Astrocyte (in vitro differentiated cells and primary cell): ENCODE data around the gene SDF2. TPM values are rescaled to one million over a fixed set of nuclear protein-coding genes. Genes with fewer than 3 reads are reported as not detected.

ENCODE experiments used
- DNase-seq: peaks from one replicate; pipeline ENCODE4 v3.0.0-alpha.2; 2010; ENCODE audit warnings: low read depth
- FAIRE-seq: peaks from 2 replicates; lab custom pipeline; 2011; peaks lifted over from hg19 to GRCh38; lab: Jason Lieb, UNC
- H2AFZ ChIP-seq: 2 replicates; pipeline ENCODE4 v1.6.0; 2012; ENCODE audit warnings: low read depth, low read length, inconsistent platforms
- H3K27ac ChIP-seq: 2 replicates; pipeline ENCODE4 v1.5.1; 2011; ENCODE audit warnings: low read depth, low read length, inconsistent platforms
- H3K27me3 ChIP-seq: 2 replicates; pipeline ENCODE4 v1.6.0; 2011; ENCODE audit warnings: low read length, inconsistent platforms; ENCODE audit not compliant: insufficient read depth
- H3K36me3 ChIP-seq: 2 replicates; pipeline ENCODE4 v1.5.1; 2011; ENCODE audit warnings: low read length, inconsistent platforms; ENCODE audit not compliant: insufficient read depth
- H3K4me1 ChIP-seq: 2 replicates; pipeline ENCODE4 v1.5.1; 2011; ENCODE audit warnings: low read length, inconsistent platforms; ENCODE audit not compliant: insufficient read depth
- H3K4me2 ChIP-seq: 2 replicates; pipeline ENCODE4 v1.6.0; 2012; ENCODE audit warnings: low read length, inconsistent platforms
- H3K4me3 ChIP-seq: 2 replicates; pipeline ENCODE4 v1.5.1; 2011; ENCODE audit warnings: low read depth, mild to moderate bottlenecking, low read length, inconsistent platforms; ENCODE audit not compliant: insufficient read depth
- H3K79me2 ChIP-seq: 2 replicates; pipeline ENCODE4 v1.6.0; 2012; ENCODE audit warnings: mild to moderate bottlenecking, low read length, inconsistent platforms; ENCODE audit not compliant: insufficient read depth
- H3K9ac ChIP-seq: 2 replicates; pipeline ENCODE4 v1.6.0; 2012; ENCODE audit warnings: mild to moderate bottlenecking, low read length, inconsistent platforms
- H3K9me3 ChIP-seq: 2 replicates; pipeline ENCODE4 v1.5.1; 2012; ENCODE audit warnings: low read depth, mild to moderate bottlenecking, low read length, inconsistent platforms; ENCODE audit not compliant: insufficient read depth
- H4K20me1 ChIP-seq: 2 replicates; pipeline ENCODE4 v1.6.0; 2012; ENCODE audit warnings: low read length, inconsistent platforms; ENCODE audit not compliant: insufficient read depth
- H3K27ac Mint-ChIP-seq: one replicate; pipeline ENCODE4 v1.8.0; 2021; ENCODE audit warnings: mild to moderate bottlenecking, mixed read lengths; ENCODE audit not compliant: unreplicated experiment
- H3K27me3 Mint-ChIP-seq: one replicate; pipeline ENCODE4 v1.8.0; 2021; ENCODE audit warnings: low read depth, mixed read lengths; ENCODE audit not compliant: unreplicated experiment
- H3K36me3 Mint-ChIP-seq: one replicate; pipeline ENCODE4 v1.8.0; 2021; ENCODE audit warnings: low read depth, mixed read lengths; ENCODE audit not compliant: unreplicated experiment
- H3K4me1 Mint-ChIP-seq: one replicate; pipeline ENCODE4 v1.8.0; 2021; ENCODE audit warnings: low read depth, mixed read lengths; ENCODE audit not compliant: unreplicated experiment
- H3K4me3 Mint-ChIP-seq: one replicate; pipeline ENCODE4 v1.8.0; 2021; ENCODE audit warnings: mild to moderate bottlenecking, moderate library complexity, mixed read lengths; ENCODE audit not compliant: unreplicated experiment
- H3K9me3 Mint-ChIP-seq: one replicate; pipeline ENCODE4 v1.8.0; 2021; ENCODE audit warnings: mild to moderate bottlenecking, mixed read lengths; ENCODE audit not compliant: unreplicated experiment
- EZH2 ChIP-seq: IDR thresholded peaks from 2 replicates; pipeline ENCODE4 v1.6.1; 2012; ENCODE audit warnings: mild to moderate bottlenecking, low read length, inconsistent platforms; ENCODE audit not compliant: insufficient read depth
- total RNA-seq: library from RNA; stranded (reverse); gene quantifications from 2 replicates; pipeline ENCODE4 v1.2.1, GENCODE V29; 2021
- TF ChIP-seq, protein P1 (sequence below): IDR thresholded peaks from 2 replicates; pipeline ENCODE4 v1.5.1; 2011; ENCODE audit warnings: low read depth, mild to moderate bottlenecking, inconsistent platforms, low read length, moderate library complexity; ENCODE audit not compliant: insufficient read depth

Gene SDF2
- total RNA-seq, 1 donor from 2014 or later: 71.2 TPM

DNA sequence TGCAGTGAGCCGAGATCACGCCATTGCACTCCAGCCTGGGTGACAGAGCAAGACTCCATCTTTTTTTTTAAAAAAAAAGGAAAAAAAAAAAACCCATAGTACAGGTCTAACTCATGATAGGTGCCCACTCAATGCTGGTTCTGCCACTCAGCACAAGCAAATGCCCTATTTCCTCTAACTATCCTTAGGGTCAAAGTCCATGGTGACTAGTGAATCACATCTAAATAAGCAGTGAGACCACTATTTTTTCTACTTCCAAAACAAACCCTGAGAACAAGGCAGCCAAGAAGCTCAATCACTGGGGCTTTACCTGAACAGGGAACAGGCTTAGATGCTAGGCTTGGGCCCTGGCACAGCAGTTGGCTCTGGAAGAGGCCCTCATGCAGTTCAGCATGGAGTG, 20.1 kb downstream of the SDF2 start:
- Histone ChIP-seq H3K4me2 (no peak overlapping the region), H2AFZ (no peak overlapping the region), H3K27me3 (no peaks in the 10 kb centered on the region), H3K4me1 (peaks cover 12% of the 10 kb centered on the region), H3K36me3 (peaks cover 60% of the 10 kb centered on the region), H3K27ac (no peak overlapping the region), H3K9ac (no peak overlapping the region), H4K20me1 (peaks cover 54% of the 10 kb centered on the region), H3K79me2 (peaks cover 52% of the 10 kb centered on the region), H3K9me3 (no peaks in the 10 kb centered on the region), H3K4me3 (no peak overlapping the region)
- FAIRE-seq (no peak), DNase-seq (no peak)
- Mint-ChIP-seq H3K9me3 (no peaks in the 10 kb centered on the region), H3K36me3 (peaks cover 23% of the 10 kb centered on the region), H3K4me3 (no peak overlapping the region), H3K27ac (no peak overlapping the region), H3K27me3 (no peaks in the 10 kb centered on the region), H3K4me1 (peaks cover 12% of the 10 kb centered on the region)
- TF ChIP-seq, protein P1, sequence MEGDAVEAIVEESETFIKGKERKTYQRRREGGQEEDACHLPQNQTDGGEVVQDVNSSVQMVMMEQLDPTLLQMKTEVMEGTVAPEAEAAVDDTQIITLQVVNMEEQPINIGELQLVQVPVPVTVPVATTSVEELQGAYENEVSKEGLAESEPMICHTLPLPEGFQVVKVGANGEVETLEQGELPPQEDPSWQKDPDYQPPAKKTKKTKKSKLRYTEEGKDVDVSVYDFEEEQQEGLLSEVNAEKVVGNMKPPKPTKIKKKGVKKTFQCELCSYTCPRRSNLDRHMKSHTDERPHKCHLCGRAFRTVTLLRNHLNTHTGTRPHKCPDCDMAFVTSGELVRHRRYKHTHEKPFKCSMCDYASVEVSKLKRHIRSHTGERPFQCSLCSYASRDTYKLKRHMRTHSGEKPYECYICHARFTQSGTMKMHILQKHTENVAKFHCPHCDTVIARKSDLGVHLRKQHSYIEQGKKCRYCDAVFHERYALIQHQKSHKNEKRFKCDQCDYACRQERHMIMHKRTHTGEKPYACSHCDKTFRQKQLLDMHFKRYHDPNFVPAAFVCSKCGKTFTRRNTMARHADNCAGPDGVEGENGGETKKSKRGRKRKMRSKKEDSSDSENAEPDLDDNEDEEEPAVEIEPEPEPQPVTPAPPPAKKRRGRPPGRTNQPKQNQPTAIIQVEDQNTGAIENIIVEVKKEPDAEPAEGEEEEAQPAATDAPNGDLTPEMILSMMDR: no peak
- no peak for TF ChIP-seq EZH2

- DNase-seq: no peak
- Histone ChIP-seq H3K9me3 (no peaks in the 10 kb centered on the region), H3K4me3 (no peak overlapping the region), H4K20me1 (peaks cover 76% of the 10 kb centered on the region), H3K4me2 (no peak overlapping the region), H3K9ac (no peak overlapping the region), H3K27me3 (no peaks in the 10 kb centered on the region), H3K4me1 (no peaks in the 10 kb centered on the region), H3K27ac (no peak overlapping the region), H3K36me3 (peaks cover 93% of the 10 kb centered on the region), H3K79me2 (peaks cover 52% of the 10 kb centered on the region), H2AFZ (no peak overlapping the region)
- H3K4me1 Mint-ChIP-seq: no peaks in the 10 kb centered on the region
- no peak for FAIRE-seq
- H3K9me3 Mint-ChIP-seq: no peaks in the 10 kb centered on the region
- no peak overlapping the region for H3K27ac Mint-ChIP-seq
- H3K4me3 Mint-ChIP-seq: no peak overlapping the region
- H3K36me3 Mint-ChIP-seq: peaks cover 49% of the 10 kb centered on the region
- no peak for TF ChIP-seq EZH2
- TF ChIP-seq, protein P1: no peak
- H3K27me3 Mint-ChIP-seq: no peaks in the 10 kb centered on the region
Observed at GRCh38 chr17:28635506-28635905, 26.2 kb downstream of the SDF2 start.

DNA sequence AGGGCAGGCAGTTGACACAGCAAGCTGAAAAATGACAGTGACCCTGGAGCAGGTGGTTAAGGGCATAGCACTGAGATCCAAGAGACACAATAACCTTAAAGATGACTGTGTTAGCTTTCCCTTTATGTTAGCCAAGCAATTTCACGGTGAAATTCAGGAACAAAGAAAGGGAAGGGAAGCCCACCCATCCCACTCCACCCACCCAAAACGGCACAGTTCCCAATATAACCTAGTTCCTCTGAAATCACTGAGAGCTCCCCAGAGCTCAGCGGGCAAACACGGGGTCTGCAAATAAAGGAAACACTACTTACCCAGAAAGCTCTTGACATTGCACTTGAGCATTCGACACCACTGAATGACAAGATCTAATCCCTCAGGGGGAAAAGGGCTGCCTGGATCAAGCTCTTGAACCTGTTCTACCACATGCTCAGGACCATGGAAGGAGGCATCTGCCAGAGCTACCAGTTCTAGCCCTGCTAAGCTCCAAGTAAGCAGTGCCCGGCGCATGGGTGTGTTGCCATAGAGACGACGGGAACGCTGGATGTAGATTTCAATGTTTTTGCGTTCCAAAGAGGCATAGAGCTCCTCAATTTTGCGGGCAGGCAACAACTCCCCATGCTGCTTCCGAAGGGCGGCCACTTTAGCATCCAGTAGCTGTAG, 27.4 kb downstream of the SDF2 start:
- Histone ChIP-seq H3K9ac (no peak overlapping the region), H3K4me3 (no peak overlapping the region), H3K4me2 (no peak overlapping the region), H3K27ac (no peak overlapping the region), H3K27me3 (no peaks in the 10 kb centered on the region), H3K4me1 (no peaks in the 10 kb centered on the region), H3K79me2 (peaks cover 47% of the 10 kb centered on the region), H3K9me3 (no peaks in the 10 kb centered on the region), H3K36me3 (peaks cover 85% of the 10 kb centered on the region), H2AFZ (no peak overlapping the region), H4K20me1 (peaks cover 71% of the 10 kb centered on the region)
- no peak for TF ChIP-seq EZH2
- TF ChIP-seq, protein P1: no peak
- Mint-ChIP-seq H3K36me3 (peaks cover 42% of the 10 kb centered on the region), H3K9me3 (no peaks in the 10 kb centered on the region), H3K4me1 (no peaks in the 10 kb centered on the region), H3K27ac (no peak overlapping the region), H3K27me3 (no peaks in the 10 kb centered on the region), H3K4me3 (no peak overlapping the region)
- no peak for DNase-seq
- FAIRE-seq: no peak
